ENCODE measurements around the gene TBC1D23.

TBC1D23 gene

DNA sequence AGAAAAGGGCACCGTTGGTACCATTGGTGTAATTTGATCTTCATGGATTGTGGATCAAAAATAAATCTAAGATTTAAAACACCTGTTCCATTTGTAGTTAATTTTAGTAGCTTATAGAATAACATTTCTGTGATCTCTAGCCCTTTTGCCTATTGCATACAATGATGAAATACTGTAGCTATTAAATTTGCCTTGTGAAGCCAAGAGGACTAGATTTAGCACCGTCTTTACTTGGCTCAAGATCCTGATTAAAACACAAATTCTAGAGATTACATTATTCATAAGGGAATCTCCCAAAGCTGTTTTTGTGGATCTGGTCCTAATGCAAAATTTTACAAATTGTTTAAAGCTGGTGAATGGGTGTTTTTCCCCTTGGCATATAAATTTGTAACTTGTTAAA is 8.2 kb downstream of the TBC1D23 start:
- H2BK15ac ChIP-seq (ENCODE audit: low read length): no peak overlapping the region
- no peak overlapping the region for H3K9ac ChIP-seq (ENCODE audit: low read depth, low read length, poor library complexity)
- H3K14ac ChIP-seq (ENCODE audit: low read length): no peak overlapping the region
- no peak overlapping the region for H2BK12ac ChIP-seq (ENCODE audit: low read length)
- H3K4me1 ChIP-seq (ENCODE audit: control insufficient read depth in 2 of 2, insufficient read depth in 1 of 2, low read depth in 1 of 2, low read length in 2 of 2): no peaks in the 10 kb centered on the region
- H3K4me2 ChIP-seq (ENCODE audit: insufficient read depth, low read length, poor library complexity, severe bottlenecking): no peak overlapping the region
- H3K27me3 ChIP-seq (ENCODE audit: control insufficient read depth in 3 of 3, insufficient read depth in 3 of 3, low read depth in 1 of 3, low read length in 3 of 3): no peaks in the 10 kb centered on the region
- no peak overlapping the region for H3K27ac ChIP-seq (replicated peaks; ENCODE audit: low read length)
- no CpG with 5 or more reads among the region's 2 CpGs for WGBS, 2 donors (ENCODE audit: extremely low coverage in 2 of 2, insufficient read length in 2 of 2, insufficient replicate concordance in 1 of 2)
- no peak for DNase-seq (ENCODE audit: low spot score)
- H3K9me3 ChIP-seq (replicated peaks in 1 of 2; ENCODE audit: control insufficient read depth in 2 of 2, insufficient read depth in 1 of 2, low read depth in 1 of 2, low read length in 2 of 2): no peaks in the 10 kb centered on the region
- H2AFZ ChIP-seq (ENCODE audit: low read length): no peak overlapping the region
- H4K8ac ChIP-seq (ENCODE audit: low read depth, low read length): no peak overlapping the region
- H3K4me3 ChIP-seq (ENCODE audit: low read length in 2 of 2): no peak overlapping the region
- no peak overlapping the region for H3K18ac ChIP-seq (ENCODE audit: low read length)
- H3K36me3 ChIP-seq (replicated peaks in 1 of 2; ENCODE audit: control insufficient read depth in 2 of 2, insufficient read depth in 2 of 2, low read length in 2 of 2): no peaks in the 10 kb centered on the region
- no peak overlapping the region for H4K91ac ChIP-seq (ENCODE audit: low read depth, low read length, poor library complexity)
- H2BK120ac ChIP-seq (ENCODE audit: low read depth, low read length): no peak overlapping the region
- no peak overlapping the region for H3K23ac ChIP-seq (ENCODE audit: low read depth, low read length, poor library complexity)
- H3K79me1 ChIP-seq (ENCODE audit: low read depth, low read length): peaks cover 2% of the 10 kb centered on the region
- no peak overlapping the region for H2BK5ac ChIP-seq (ENCODE audit: low read length)
- no peak overlapping the region for H3K4ac ChIP-seq (ENCODE audit: low read length)
- H2AK5ac ChIP-seq (ENCODE audit: low read depth, low read length): no peak overlapping the region

DNA sequence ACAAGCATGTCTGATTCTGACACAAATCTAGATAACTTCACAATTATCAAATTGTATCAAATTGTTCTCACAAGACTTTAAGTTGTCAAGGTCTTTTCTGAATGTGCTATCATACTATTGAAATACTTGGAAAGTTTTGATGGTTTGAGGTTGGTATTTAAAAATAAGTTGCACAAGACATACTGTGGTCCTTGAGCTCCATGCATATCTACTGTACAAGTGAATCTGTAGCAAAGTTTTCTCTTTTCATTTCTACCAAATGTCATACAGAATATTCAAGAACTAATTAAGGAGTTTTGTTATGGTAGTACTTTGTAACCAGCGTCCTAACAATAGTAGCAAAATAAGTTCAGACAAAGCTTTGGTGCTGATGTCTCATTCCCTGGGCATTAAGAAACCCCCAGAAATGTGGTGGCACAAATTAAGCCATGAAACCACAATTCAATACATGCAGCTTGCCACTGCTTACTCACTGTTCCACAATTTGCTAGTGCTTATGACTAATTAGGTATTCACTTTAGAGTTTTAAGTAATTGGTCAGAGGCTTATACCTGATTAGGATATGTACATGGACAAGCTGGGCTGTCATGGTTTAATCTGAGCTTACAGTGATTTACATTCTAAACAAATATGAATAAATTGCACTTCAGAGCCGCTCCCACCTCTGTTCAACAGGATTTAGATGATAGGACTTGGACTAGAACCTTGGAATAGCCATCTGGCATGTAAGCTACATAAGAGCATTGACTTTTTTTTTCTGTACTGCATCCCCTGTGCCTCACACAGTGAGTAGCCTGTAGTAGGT is 8.8 kb downstream of the TBC1D23 start:
- H2AK5ac ChIP-seq (ENCODE audit: low read depth, low read length): no peak overlapping the region
- no peak overlapping the region for H3K4me2 ChIP-seq (ENCODE audit: insufficient read depth, low read length, poor library complexity, severe bottlenecking)
- no CpG with 5 or more reads among the region's 2 CpGs for WGBS, 2 donors (ENCODE audit: extremely low coverage in 2 of 2, insufficient read length in 2 of 2, insufficient replicate concordance in 1 of 2)
- H2BK12ac ChIP-seq (ENCODE audit: low read length): no peak overlapping the region
- no peaks in the 10 kb centered on the region for H3K27me3 ChIP-seq (ENCODE audit: control insufficient read depth in 3 of 3, insufficient read depth in 3 of 3, low read depth in 1 of 3, low read length in 3 of 3)
- no peaks in the 10 kb centered on the region for H3K36me3 ChIP-seq (replicated peaks in 1 of 2; ENCODE audit: control insufficient read depth in 2 of 2, insufficient read depth in 2 of 2, low read length in 2 of 2)
- H2BK15ac ChIP-seq (ENCODE audit: low read length): no peak overlapping the region
- no peak overlapping the region for H4K91ac ChIP-seq (ENCODE audit: low read depth, low read length, poor library complexity)
- peaks cover 2% of the 10 kb centered on the region for H3K79me1 ChIP-seq (ENCODE audit: low read depth, low read length)
- H3K9me3 ChIP-seq (replicated peaks in 1 of 2; ENCODE audit: control insufficient read depth in 2 of 2, insufficient read depth in 1 of 2, low read depth in 1 of 2, low read length in 2 of 2): no peaks in the 10 kb centered on the region
- H3K9ac ChIP-seq (ENCODE audit: low read depth, low read length, poor library complexity): no peak overlapping the region
- H3K23ac ChIP-seq (ENCODE audit: low read depth, low read length, poor library complexity): no peak overlapping the region
- no peak for DNase-seq (ENCODE audit: low spot score)
- no peak overlapping the region for H4K8ac ChIP-seq (ENCODE audit: low read depth, low read length)
- no peak overlapping the region for H2BK5ac ChIP-seq (ENCODE audit: low read length)
- no peak overlapping the region for H3K4me3 ChIP-seq (ENCODE audit: low read length in 2 of 2)
- H3K14ac ChIP-seq (ENCODE audit: low read length): no peak overlapping the region
- no peak overlapping the region for H3K4ac ChIP-seq (ENCODE audit: low read length)
- H2AFZ ChIP-seq (ENCODE audit: low read length): no peak overlapping the region
- H3K4me1 ChIP-seq (ENCODE audit: control insufficient read depth in 2 of 2, insufficient read depth in 1 of 2, low read depth in 1 of 2, low read length in 2 of 2): no peaks in the 10 kb centered on the region
- no peak overlapping the region for H2BK120ac ChIP-seq (ENCODE audit: low read depth, low read length)
- no peak overlapping the region for H3K27ac ChIP-seq (replicated peaks; ENCODE audit: low read length)
- no peak overlapping the region for H3K18ac ChIP-seq (ENCODE audit: low read length)

DNA sequence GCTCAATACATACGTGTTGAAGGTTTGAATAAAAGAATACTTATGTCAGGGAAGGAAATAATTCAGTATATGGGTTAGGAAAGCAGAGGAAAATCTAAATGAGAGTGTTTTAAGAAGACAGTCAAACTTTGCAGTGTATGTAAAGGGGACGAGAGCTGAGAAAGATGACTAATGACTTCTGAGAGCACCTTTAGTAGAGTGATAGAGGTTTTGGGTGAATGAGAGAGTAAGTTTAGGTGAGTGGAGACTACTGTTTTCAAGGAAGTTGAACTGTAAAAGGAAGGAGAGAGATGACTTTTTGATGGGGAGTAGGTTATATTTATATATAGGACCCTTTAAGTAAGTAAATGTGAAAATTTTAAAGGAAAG is 9.4 kb downstream of the TBC1D23 start:
- Histone ChIP-seq H4K91ac (ENCODE audit: low read depth, low read length, poor library complexity) (no peak overlapping the region), H3K23ac (ENCODE audit: low read depth, low read length, poor library complexity) (no peak overlapping the region), H2BK12ac (ENCODE audit: low read length) (no peak overlapping the region), H2AK5ac (ENCODE audit: low read depth, low read length) (no peak overlapping the region), H3K4ac (ENCODE audit: low read length) (no peak overlapping the region), H3K27ac (replicated peaks; ENCODE audit: low read length) (no peak overlapping the region), H2BK15ac (ENCODE audit: low read length) (no peak overlapping the region), H3K36me3 (replicated peaks in 1 of 2; ENCODE audit: control insufficient read depth in 2 of 2, insufficient read depth in 2 of 2, low read length in 2 of 2) (no peaks in the 10 kb centered on the region), H4K8ac (ENCODE audit: low read depth, low read length) (no peak overlapping the region), H2BK5ac (ENCODE audit: low read length) (no peak overlapping the region), H3K4me1 (ENCODE audit: control insufficient read depth in 2 of 2, insufficient read depth in 1 of 2, low read depth in 1 of 2, low read length in 2 of 2) (no peaks in the 10 kb centered on the region), H2AFZ (ENCODE audit: low read length) (no peak overlapping the region), H3K9me3 (replicated peaks in 1 of 2; ENCODE audit: control insufficient read depth in 2 of 2, insufficient read depth in 1 of 2, low read depth in 1 of 2, low read length in 2 of 2) (no peaks in the 10 kb centered on the region), H3K18ac (ENCODE audit: low read length) (no peak overlapping the region), H3K9ac (ENCODE audit: low read depth, low read length, poor library complexity) (no peak overlapping the region), H3K14ac (ENCODE audit: low read length) (no peak overlapping the region), H2BK120ac (ENCODE audit: low read depth, low read length) (no peak overlapping the region), H3K4me3 (ENCODE audit: low read length in 2 of 2) (no peak overlapping the region), H3K4me2 (ENCODE audit: insufficient read depth, low read length, poor library complexity, severe bottlenecking) (no peak overlapping the region), H3K27me3 (ENCODE audit: control insufficient read depth in 3 of 3, insufficient read depth in 3 of 3, low read depth in 1 of 3, low read length in 3 of 3) (no peaks in the 10 kb centered on the region), H3K79me1 (ENCODE audit: low read depth, low read length) (peaks cover 2% of the 10 kb centered on the region)
- WGBS, 2 donors (ENCODE audit: extremely low coverage in 2 of 2, insufficient read length in 2 of 2, insufficient replicate concordance in 1 of 2): no CpG with 5 or more reads among the region's 2 CpGs
- no peak for DNase-seq (ENCODE audit: low spot score)

DNA sequence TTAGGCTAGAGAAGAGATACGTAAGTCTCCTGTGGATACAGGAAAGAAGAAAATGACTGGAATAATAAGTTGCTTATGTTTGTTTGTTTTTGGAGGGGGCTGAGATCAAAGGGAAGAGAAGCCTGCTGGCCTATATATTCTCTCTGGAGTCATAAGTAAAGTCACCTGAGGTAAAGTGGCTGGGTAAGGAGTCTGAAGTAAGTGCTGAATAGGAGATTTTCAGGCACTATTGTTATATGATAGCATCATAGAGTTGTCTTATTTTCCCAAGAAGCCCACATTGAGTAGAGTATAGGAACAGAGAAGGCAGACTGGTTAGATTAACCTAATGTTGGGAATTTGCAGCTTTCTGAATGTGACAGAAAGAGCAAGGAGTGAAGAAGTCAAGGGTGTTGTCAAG is 10.7 kb downstream of the TBC1D23 start:
- H3K27me3 ChIP-seq (ENCODE audit: control insufficient read depth in 3 of 3, insufficient read depth in 3 of 3, low read depth in 1 of 3, low read length in 3 of 3): no peaks in the 10 kb centered on the region
- no peaks in the 10 kb centered on the region for H3K36me3 ChIP-seq (replicated peaks in 1 of 2; ENCODE audit: control insufficient read depth in 2 of 2, insufficient read depth in 2 of 2, low read length in 2 of 2)
- H3K4me1 ChIP-seq (ENCODE audit: control insufficient read depth in 2 of 2, insufficient read depth in 1 of 2, low read depth in 1 of 2, low read length in 2 of 2): no peaks in the 10 kb centered on the region
- no peak overlapping the region for H3K23ac ChIP-seq (ENCODE audit: low read depth, low read length, poor library complexity)
- no peak overlapping the region for H2AK5ac ChIP-seq (ENCODE audit: low read depth, low read length)
- H4K91ac ChIP-seq (ENCODE audit: low read depth, low read length, poor library complexity): no peak overlapping the region
- H3K79me1 ChIP-seq (ENCODE audit: low read depth, low read length): no peaks in the 10 kb centered on the region
- no peak overlapping the region for H2BK12ac ChIP-seq (ENCODE audit: low read length)
- H3K14ac ChIP-seq (ENCODE audit: low read length): no peak overlapping the region
- H2BK120ac ChIP-seq (ENCODE audit: low read depth, low read length): no peak overlapping the region
- H3K9me3 ChIP-seq (replicated peaks in 1 of 2; ENCODE audit: control insufficient read depth in 2 of 2, insufficient read depth in 1 of 2, low read depth in 1 of 2, low read length in 2 of 2): no peaks in the 10 kb centered on the region
- H3K4me2 ChIP-seq (ENCODE audit: insufficient read depth, low read length, poor library complexity, severe bottlenecking): no peak overlapping the region
- no peak overlapping the region for H2AFZ ChIP-seq (ENCODE audit: low read length)
- no peak overlapping the region for H4K8ac ChIP-seq (ENCODE audit: low read depth, low read length)
- no peak overlapping the region for H3K18ac ChIP-seq (ENCODE audit: low read length)
- H3K4ac ChIP-seq (ENCODE audit: low read length): no peak overlapping the region
- DNase-seq (ENCODE audit: low spot score): no peak
- H3K4me3 ChIP-seq (ENCODE audit: low read length in 2 of 2): no peak overlapping the region
- WGBS, 2 donors (ENCODE audit: extremely low coverage in 2 of 2, insufficient read length in 2 of 2, insufficient replicate concordance in 1 of 2): no CpG with 5 or more reads among the region's 1 CpG
- no peak overlapping the region for H2BK15ac ChIP-seq (ENCODE audit: low read length)
- H3K9ac ChIP-seq (ENCODE audit: low read depth, low read length, poor library complexity): no peak overlapping the region
- no peak overlapping the region for H3K27ac ChIP-seq (replicated peaks; ENCODE audit: low read length)
- no peak overlapping the region for H2BK5ac ChIP-seq (ENCODE audit: low read length)
